ENCODE data around the gene TGFBR3L. TPM values are rescaled to one million over a fixed set of nuclear protein-coding genes. Genes with fewer than 3 reads are reported as not detected.

The TGFBR3L gene
- total RNA-seq (2022): 3.3 and 4.5 TPM in 2 replicates
- percentile 15 among the genes with signal in this experiment for Bru-seq, nascent RNA
- BruChase-seq, experiment 1, labeled RNA remaining after a 6-hour chase: percentile 37 among the genes with signal in this experiment
- percentile 27 among the genes with signal in this experiment for BruChase-seq, experiment 2, labeled RNA remaining after a 2-hour chase
- long read RNA-seq, partial matches to known transcripts: 5 of 8 reads
- long read RNA-seq, other reads (novel, unspliced or antisense): 2 of 8 reads

DNA sequence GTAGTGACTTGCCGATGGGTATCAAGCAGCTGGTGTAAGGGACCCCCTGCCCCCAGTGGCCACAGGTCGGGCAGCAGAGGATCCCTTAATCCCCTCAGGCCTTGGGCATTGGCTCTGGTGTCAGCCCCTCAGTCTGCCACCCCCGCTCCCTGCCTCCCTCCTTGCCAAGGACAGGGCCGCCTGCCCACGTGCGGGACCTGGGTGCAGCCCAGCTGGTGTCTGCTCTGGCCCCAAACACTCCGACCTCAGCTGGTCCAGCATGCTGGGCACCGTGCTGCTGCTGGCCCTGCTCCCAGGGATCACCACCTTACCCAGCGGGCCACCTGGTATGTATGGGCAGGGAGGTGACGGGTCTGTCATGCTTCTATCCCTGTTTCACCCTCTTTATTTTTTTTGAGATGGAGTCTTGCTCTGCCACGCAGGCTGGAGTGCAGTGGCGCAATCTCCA lies at the start of gene TGFBR3L:
TSS of gene TGFBR3L (plus strand) at position 233 of the 448 bp plus-strand sequence.
- Mint-ChIP-seq H3K4me1 (ENCODE audit: insufficient read depth, unreplicated experiment) (peaks cover 3% of the 10 kb centered on the region), H3K4me3 (ENCODE audit: unreplicated experiment) (peak within 1 kb of the TSS; percentile 68), H3K36me3 (ENCODE audit: insufficient read depth, unreplicated experiment) (peaks cover 27% of the 10 kb centered on the region), H3K27me3 (ENCODE audit: insufficient read depth, unreplicated experiment) (no peaks in the 10 kb centered on the region), H3K9me3 (ENCODE audit: unreplicated experiment) (no peaks in the 10 kb centered on the region), H3K27ac (ENCODE audit: low read depth, unreplicated experiment) (no peak within 1 kb of the TSS)
- POLR2A ChIA-PET: interaction anchor here (0.8 kb wide), 1 partner anchor 11 kb away, joined by 3 read pairs; the partner anchor contains the start of gene MAP2K7
- BruUV-seq (replicated peaks): no TSS peak
- DNase-seq (ENCODE audit: unreplicated experiment): no peak
- intact Hi-C loops (cut with micrococcal nuclease): no loop called here
- TF ChIP-seq, protein P1, sequence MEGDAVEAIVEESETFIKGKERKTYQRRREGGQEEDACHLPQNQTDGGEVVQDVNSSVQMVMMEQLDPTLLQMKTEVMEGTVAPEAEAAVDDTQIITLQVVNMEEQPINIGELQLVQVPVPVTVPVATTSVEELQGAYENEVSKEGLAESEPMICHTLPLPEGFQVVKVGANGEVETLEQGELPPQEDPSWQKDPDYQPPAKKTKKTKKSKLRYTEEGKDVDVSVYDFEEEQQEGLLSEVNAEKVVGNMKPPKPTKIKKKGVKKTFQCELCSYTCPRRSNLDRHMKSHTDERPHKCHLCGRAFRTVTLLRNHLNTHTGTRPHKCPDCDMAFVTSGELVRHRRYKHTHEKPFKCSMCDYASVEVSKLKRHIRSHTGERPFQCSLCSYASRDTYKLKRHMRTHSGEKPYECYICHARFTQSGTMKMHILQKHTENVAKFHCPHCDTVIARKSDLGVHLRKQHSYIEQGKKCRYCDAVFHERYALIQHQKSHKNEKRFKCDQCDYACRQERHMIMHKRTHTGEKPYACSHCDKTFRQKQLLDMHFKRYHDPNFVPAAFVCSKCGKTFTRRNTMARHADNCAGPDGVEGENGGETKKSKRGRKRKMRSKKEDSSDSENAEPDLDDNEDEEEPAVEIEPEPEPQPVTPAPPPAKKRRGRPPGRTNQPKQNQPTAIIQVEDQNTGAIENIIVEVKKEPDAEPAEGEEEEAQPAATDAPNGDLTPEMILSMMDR (IDR thresholded peaks at IDR 0.05; ENCODE audit: unreplicated experiment): no peak
- CTCF ChIA-PET: no interaction called here

DNA sequence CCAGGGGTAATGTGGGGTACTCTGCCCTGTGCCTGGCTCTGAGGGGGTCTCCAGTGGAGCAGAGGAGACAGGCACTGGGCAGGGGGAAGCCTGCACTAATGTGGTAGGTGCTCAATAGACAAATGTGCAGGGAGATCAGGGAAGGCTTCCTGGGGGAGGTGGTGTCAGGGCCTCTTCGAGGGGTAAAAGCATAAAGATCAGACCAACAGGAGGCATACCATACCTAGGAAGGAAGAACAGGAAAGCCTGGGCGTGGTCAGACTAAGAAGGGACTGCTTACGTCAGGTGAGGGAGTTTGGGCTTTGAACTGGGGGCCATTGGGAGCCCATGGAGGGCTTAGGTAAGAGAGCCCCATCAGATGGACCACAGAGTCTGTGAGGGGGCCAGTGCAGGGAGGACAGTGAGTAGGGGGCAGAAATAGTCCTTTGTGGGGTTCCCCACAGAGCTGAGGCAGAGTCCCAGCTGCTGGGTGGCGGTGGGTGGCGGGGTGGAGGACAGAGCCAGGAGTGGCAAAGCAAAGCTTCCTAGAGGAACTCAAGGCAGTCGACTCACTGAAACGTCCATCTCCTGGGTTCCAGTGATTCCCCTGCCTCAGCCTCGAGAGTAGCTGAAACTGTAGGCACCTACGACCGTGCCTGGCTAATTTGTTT lies 49.2 kb upstream of the TGFBR3L start:
- CTCF ChIA-PET: interaction anchor here (0.6 to 1.5 kb wide), 2 partner anchors 12 to 51 kb away, joined by 3 to 6 read pairs; no protein-coding TSS in a partner anchor
- intact Hi-C loops (cut with micrococcal nuclease): loop anchor here (5.0 kb wide), 1 partner anchor 57 kb away; the partner anchor contains the start of gene SNAPC2
- BruUV-seq (replicated peaks): no TSS peak
- H3K27ac Mint-ChIP-seq (ENCODE audit: low read depth, unreplicated experiment): peak overlapping the region; percentile 67
- POLR2A ChIA-PET: interaction anchor here (0.7 kb wide), 1 partner anchor 17 kb away, joined by 4 read pairs; no protein-coding TSS in a partner anchor
- no peak overlapping the region for H3K4me3 Mint-ChIP-seq (ENCODE audit: unreplicated experiment)
- peaks cover 14% of the 10 kb centered on the region for H3K36me3 Mint-ChIP-seq (ENCODE audit: insufficient read depth, unreplicated experiment)
- no peaks in the 10 kb centered on the region for H3K9me3 Mint-ChIP-seq (ENCODE audit: unreplicated experiment)
- DNase-seq (ENCODE audit: unreplicated experiment): no peak
- H3K4me1 Mint-ChIP-seq (ENCODE audit: insufficient read depth, unreplicated experiment): peaks cover 11% of the 10 kb centered on the region
- H3K27me3 Mint-ChIP-seq (ENCODE audit: insufficient read depth, unreplicated experiment): no peaks in the 10 kb centered on the region
- TF ChIP-seq, protein P1 (IDR thresholded peaks at IDR 0.05; ENCODE audit: unreplicated experiment): no peak

DNA sequence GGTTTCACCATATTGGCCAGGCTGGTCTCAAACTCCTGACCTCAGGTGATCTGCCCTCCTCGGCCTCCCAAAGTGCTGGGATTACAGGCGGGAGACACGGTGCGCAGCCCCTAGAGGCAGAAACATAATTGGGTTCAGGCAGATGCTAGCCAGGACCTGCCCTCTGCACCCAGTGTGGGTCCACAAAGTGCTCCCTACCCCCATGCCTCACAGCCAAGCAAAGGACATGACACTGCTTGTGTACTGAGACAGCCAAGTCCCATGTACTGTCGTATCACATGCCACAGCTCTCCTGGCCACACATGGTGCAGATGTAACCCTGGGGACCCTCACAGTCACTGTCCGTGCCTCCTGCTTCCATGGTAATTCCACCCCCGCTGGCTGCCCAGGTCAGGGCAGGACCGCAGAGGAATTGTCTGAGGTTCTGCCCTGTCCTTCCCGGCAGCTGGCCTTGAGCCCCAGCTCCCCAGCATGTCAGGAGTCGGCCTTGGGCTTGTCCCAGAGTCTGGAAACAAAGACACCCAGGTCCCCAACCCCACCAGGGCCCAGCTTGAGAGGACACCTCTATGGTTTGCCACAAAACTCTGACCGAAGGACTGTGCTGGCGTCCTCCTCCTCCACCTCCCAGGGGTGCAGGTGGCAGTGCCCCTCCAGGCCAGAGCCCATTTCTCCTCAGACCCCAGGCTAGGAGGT lies 48.1 kb upstream of the TGFBR3L start:
- Mint-ChIP-seq H3K27ac (ENCODE audit: low read depth, unreplicated experiment) (no peak overlapping the region), H3K4me3 (ENCODE audit: unreplicated experiment) (no peak overlapping the region), H3K9me3 (ENCODE audit: unreplicated experiment) (no peaks in the 10 kb centered on the region), H3K27me3 (ENCODE audit: insufficient read depth, unreplicated experiment) (no peaks in the 10 kb centered on the region), H3K4me1 (ENCODE audit: insufficient read depth, unreplicated experiment) (peaks cover 21% of the 10 kb centered on the region), H3K36me3 (ENCODE audit: insufficient read depth, unreplicated experiment) (peaks cover 14% of the 10 kb centered on the region)
- POLR2A ChIA-PET: interaction anchor here (0.6 to 1.2 kb wide), 2 partner anchors 31 to 237 kb away, joined by 3 to 4 read pairs; partner anchors contain the start of gene PET100
- TF ChIP-seq, protein P1 (IDR thresholded peaks at IDR 0.05; ENCODE audit: unreplicated experiment): no peak
- intact Hi-C loops (cut with micrococcal nuclease): loop anchor here (5.0 kb wide), 1 partner anchor 56 kb away; the partner anchor contains the start of gene SNAPC2
- CTCF ChIA-PET: interaction anchor here (0.9 to 1.5 kb wide), 3 partner anchors 13 to 55 kb away, joined by 3 to 6 read pairs (median 3); no protein-coding TSS in a partner anchor
- DNase-seq (ENCODE audit: unreplicated experiment): no peak
- BruUV-seq (replicated peaks): no TSS peak

Data from MCF 10A (cell line).